GM12874 (cell line): ENCODE results near the gene CNMD.

Experiments
- CTCF ChIP-seq: IDR thresholded peaks from 2 replicates; pipeline ENCODE4 v1.5.1; 2011; ENCODE audit warnings: low read depth, mild to moderate bottlenecking, control low read depth, low read length, moderate library complexity; ENCODE audit not compliant: insufficient read depth

The CNMD gene

GRCh38 chr13:52707375-52707774 is 32.2 kb downstream of the CNMD start:
- TF ChIP-seq CTCF, result no peak

DNA sequence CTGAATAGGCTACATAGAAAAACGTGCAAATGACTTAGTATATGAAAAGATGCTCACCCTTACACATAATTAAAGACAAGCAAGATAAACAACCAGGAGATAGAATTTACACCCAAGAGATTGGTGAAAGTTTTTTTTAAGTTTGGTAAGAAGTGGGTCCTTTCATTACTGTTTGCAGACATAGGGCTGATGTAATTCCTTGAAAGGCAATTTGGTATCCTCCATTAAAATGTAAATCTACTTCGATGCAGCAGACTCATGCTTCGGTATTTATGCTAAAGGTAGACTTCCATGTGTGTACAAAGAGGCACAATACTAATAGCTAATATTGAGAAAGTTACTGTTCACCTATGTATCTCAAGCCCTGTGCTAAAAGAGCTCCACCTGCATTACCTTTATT is 33.5 kb downstream of the CNMD start:
- no peak for TF ChIP-seq CTCF

DNA sequence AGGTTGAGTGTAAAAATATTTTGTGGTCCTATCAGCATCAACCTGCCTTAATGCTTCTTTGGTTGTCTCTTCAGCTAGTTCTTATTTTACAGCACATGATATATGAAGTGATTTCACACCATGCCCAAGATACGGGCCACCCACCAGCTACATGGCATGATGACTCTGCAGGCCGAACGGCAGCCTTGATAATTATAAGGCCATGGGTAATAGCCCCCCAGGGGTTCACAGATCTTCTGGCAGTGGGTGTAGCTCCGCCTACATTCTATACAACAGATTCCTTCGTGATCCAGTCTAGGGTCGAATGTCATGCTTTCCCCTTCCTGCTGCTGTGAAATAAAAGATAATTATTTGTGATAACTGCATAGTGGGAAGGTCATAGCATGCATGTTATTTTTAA is 36.1 kb downstream of the CNMD start:
- TF ChIP-seq CTCF, result no peak

- TF ChIP-seq CTCF, result no peak
Measured at GRCh38 chr13:52701728-52702465, 37.7 kb downstream of the CNMD start.

DNA sequence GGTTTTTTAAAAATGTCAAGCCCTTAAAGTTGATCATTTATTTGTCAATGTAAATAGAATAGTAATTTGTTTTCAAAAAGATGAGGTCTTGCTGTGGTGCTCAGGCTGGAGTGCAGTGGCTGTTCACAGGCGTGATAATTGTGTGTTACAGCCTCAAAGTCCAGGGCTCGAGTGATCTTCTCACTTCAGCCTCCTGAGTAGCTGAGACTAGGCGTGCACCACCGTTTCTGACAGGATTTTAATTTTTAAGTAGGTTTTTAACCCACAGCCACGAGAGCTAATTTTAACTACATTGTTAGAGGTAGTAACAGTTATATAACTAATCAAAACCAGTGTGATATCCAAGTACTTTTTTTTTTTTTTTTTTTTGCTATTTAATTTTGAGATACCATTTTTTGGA is 43.1 kb downstream of the CNMD start:
- no peak for TF ChIP-seq CTCF

GRCh38 chr13:52695856-52696255 is 43.8 kb downstream of the CNMD start:
- no peak for TF ChIP-seq CTCF

GRCh38 chr13:52686376-52686775 is 53.2 kb downstream of the CNMD start:
- TF ChIP-seq CTCF, result no peak

DNA sequence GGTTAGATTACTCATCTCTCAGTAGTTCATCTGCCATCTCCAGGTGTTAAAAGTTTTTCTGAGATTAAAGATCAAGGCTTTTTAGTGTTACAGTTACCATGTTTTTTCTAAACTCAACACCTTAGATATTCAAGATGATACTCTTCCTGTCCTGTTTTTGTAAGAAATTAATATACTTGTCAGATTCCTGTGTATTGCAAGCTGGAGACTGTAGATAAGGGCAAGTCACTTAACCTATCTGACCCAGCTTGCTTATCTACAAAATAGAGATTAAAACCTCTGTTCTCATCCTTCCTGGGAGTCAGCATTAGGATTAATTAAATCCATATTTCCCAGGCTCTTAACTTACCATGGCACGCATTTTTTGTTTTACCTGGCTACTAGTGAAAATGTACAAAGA is 61.8 kb downstream of the CNMD start:
- no peak for TF ChIP-seq CTCF
